A673 (cell line): ENCODE data around the gene ZNF763. TPM values are rescaled to one million over a fixed set of nuclear protein-coding genes. Genes with fewer than 3 reads are reported as not detected.
A peak's percentile ranks its signal among the peaks of the same experiment; 100 is the strongest.

ENCODE experiments used
- Bru-seq: library from RNA; stranded (reverse); fragments of 400-500 nt; gene quantifications from one replicate; lab custom pipeline; 2021; lab: Mats Ljungman, UMichigan
- BruChase-seq, 2 experiments: library from RNA; stranded (reverse); fragments of 400-500 nt; gene quantifications; one replicate each; lab custom pipeline; 2021; lab: Mats Ljungman, UMichigan
- BruUV-seq: library from RNA; stranded (reverse); fragments of 400-500 nt; replicated peaks from 2 replicates; lab custom pipeline; 2021; lab: Mats Ljungman, UMichigan
- CTCF ChIA-PET: fragments of 300-600 bp; sonication (Branson Sonifier 250); formaldehyde crosslinking; loops from one replicate; lab custom pipeline; 2022; ENCODE audit warnings: antibody characterized with exemption; lab: Charles Lee
- POLR2A ChIA-PET: fragments of 300-600 bp; sonication (Branson Sonifier 250); formaldehyde crosslinking; loops from one replicate; lab custom pipeline; 2022; ENCODE audit warnings: antibody characterized with exemption; ENCODE audit not compliant: low non-redundant PET; lab: Charles Lee
- DNase-seq: peaks from one replicate; pipeline ENCODE4 v3.0.0-alpha.2; 2015; ENCODE audit warnings: low spot score
- H3K27ac ChIP-seq: fragments of 200-600 bp; sonication (generic); 2 replicates; pipeline ENCODE4 v1.5.1; 2016; ENCODE audit warnings: mixed run types, low read depth, mild to moderate bottlenecking, mixed read lengths, antibody characterized with exemption, low read length; ENCODE audit not compliant: poor library complexity, severe bottlenecking
- H3K27me3 ChIP-seq: fragments of 200-600 bp; sonication (generic); replicated peaks from 2 replicates; pipeline ENCODE4 v1.6.1; 2017; ENCODE audit warnings: mixed run types, low read depth, mild to moderate bottlenecking, mixed read lengths, antibody characterized with exemption, low read length; ENCODE audit not compliant: insufficient read depth, poor library complexity
- H3K36me3 ChIP-seq: fragments of 200-600 bp; sonication (generic); 2 replicates; pipeline ENCODE4 v1.6.1; 2016; ENCODE audit warnings: mixed run types, mild to moderate bottlenecking, mixed read lengths, antibody characterized with exemption, low read length; ENCODE audit not compliant: insufficient read depth, poor library complexity, severe bottlenecking
- H3K4me1 ChIP-seq: fragments of 200-600 bp; sonication (generic); 2 replicates; pipeline ENCODE4 v1.6.1; 2017; ENCODE audit warnings: mixed run types, mild to moderate bottlenecking, mixed read lengths, antibody characterized with exemption, low read length; ENCODE audit not compliant: insufficient read depth, poor library complexity, severe bottlenecking
- H3K4me3 ChIP-seq: fragments of 200-600 bp; sonication (generic); 2 replicates; pipeline ENCODE4 v1.5.1; 2016; ENCODE audit warnings: low read depth, mixed run types, mild to moderate bottlenecking, mixed read lengths, low read length; ENCODE audit not compliant: poor library complexity, severe bottlenecking
- H3K9me3 ChIP-seq: fragments of 200-600 bp; sonication (generic); 2 replicates; pipeline ENCODE4 v1.6.1; 2016; ENCODE audit warnings: mixed run types, low read depth, mild to moderate bottlenecking, mixed read lengths, antibody characterized with exemption, low read length; ENCODE audit not compliant: poor library complexity, severe bottlenecking
- EZH2 ChIP-seq: fragments of 200-600 bp; sonication (generic); IDR thresholded peaks from 2 replicates; pipeline ENCODE4 v1.6.1; 2017; ENCODE audit warnings: borderline replicate concordance, low read depth, mild to moderate bottlenecking, mixed read lengths, antibody characterized with exemption, low read length; ENCODE audit not compliant: poor library complexity, severe bottlenecking
- intact Hi-C: fragments of 100-400 bp; cut with micrococcal nuclease; formaldehyde crosslinking; loops from one replicate; pipeline ENCODE4 v1.10.0; 2022; ENCODE audit not compliant: unreplicated experiment
- long read RNA-seq: library from polyadenylated mRNA; stranded (forward); transcript quantifications from one replicate; pipeline ENCODE4 v2.0.0, GENCODE V29; 2022
- total RNA-seq: library from RNA; stranded (reverse); gene quantifications from 2 replicates; pipeline ENCODE4 v1.2.3, GENCODE V29; 2021
- TF ChIP-seq, protein P1 (sequence below): fragments of 300-800, 200-600 bp; sonication (generic); conservative IDR thresholded peaks from 2 replicates; pipeline ENCODE4 v1.5.1; 2017; ENCODE audit warnings: low read depth, mild to moderate bottlenecking, antibody characterized with exemption, low read length, moderate library complexity, mixed read lengths

The ZNF763 gene
- total RNA-seq: 0.24 TPM in 1 of 2 replicates, not detected in the other
- Bru-seq, nascent RNA: percentile 28 among the genes with signal in this experiment
- percentile 32 among the genes with signal in this experiment for BruChase-seq, experiment 1, labeled RNA remaining after a 2-hour chase
- BruChase-seq, experiment 2, labeled RNA remaining after a 6-hour chase: percentile 16 among the genes with signal in this experiment
- long read RNA-seq, partial matches to known transcripts: 1 of 1 reads
- long read RNA-seq, other reads (novel, unspliced or antisense): 0 of 1 reads

DNA sequence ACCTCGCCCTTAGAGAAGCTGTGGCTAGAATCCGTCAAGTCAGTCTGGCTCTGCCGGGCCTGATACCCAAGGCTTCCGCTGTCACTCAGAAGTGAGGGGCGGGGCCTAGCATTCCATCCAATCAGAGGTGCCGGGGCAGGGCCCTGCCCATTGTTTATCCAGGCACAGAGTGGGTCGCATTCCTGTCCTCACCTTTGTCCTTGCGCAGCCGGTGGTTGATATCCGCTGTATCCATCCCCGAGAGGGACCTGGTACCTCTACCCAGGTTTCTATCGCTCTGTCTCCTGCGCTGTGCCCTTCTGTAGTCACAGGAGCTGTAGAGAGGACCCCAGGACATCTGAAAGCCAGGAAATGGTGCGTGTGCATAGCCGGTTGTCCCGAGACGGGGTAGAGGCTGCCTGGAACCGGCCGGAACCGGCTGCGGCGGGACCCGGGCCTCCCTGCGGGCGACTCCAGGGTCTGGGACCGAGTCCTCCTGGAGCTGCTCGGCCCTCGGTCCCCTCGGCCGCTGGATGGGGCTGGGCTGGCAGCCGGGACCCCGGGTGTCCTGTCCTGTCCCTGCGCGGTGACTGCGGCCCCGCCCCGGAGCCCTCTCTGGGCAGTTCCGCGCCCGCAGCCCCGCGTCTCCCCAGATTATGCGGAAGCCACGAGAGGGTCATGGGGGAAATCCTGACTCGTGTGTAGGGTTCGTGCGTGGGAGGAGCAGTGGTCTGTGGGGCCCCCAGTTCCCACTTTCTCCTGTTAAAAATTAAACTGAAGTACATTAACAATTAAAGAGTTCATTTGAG lies at the start of gene ZNF763:
ZNF763 (plus strand) TSS at position 183 of the 788 bp plus-strand sequence; CDS start at position 352, 169 bp downstream.
- CTCF ChIA-PET: interaction anchor here (0.5 to 1.7 kb wide), 6 partner anchors 9 to 175 kb away, joined by 3 to 7 read pairs (median 4); partner anchors contain the start of gene ZNF20
- POLR2A ChIA-PET: no interaction called here
- Histone ChIP-seq H3K36me3 (no peaks in the 10 kb centered on the region), H3K4me3 (peak within 1 kb of the TSS; percentile 48), H3K9me3 (no peaks in the 10 kb centered on the region), H3K4me1 (peaks cover 7% of the 10 kb centered on the region), H3K27me3 (no peaks in the 10 kb centered on the region), H3K27ac (no peak within 1 kb of the TSS)
- TF ChIP-seq, protein P1, sequence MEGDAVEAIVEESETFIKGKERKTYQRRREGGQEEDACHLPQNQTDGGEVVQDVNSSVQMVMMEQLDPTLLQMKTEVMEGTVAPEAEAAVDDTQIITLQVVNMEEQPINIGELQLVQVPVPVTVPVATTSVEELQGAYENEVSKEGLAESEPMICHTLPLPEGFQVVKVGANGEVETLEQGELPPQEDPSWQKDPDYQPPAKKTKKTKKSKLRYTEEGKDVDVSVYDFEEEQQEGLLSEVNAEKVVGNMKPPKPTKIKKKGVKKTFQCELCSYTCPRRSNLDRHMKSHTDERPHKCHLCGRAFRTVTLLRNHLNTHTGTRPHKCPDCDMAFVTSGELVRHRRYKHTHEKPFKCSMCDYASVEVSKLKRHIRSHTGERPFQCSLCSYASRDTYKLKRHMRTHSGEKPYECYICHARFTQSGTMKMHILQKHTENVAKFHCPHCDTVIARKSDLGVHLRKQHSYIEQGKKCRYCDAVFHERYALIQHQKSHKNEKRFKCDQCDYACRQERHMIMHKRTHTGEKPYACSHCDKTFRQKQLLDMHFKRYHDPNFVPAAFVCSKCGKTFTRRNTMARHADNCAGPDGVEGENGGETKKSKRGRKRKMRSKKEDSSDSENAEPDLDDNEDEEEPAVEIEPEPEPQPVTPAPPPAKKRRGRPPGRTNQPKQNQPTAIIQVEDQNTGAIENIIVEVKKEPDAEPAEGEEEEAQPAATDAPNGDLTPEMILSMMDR: no peak
- TF ChIP-seq EZH2: no peak
- BruUV-seq: no TSS peak
- intact Hi-C loops: loop anchor here (2.0 kb wide), 1 partner anchor 176 kb away; the partner anchor contains the start of gene ZNF20
- peak; percentile 86 for DNase-seq

DNA sequence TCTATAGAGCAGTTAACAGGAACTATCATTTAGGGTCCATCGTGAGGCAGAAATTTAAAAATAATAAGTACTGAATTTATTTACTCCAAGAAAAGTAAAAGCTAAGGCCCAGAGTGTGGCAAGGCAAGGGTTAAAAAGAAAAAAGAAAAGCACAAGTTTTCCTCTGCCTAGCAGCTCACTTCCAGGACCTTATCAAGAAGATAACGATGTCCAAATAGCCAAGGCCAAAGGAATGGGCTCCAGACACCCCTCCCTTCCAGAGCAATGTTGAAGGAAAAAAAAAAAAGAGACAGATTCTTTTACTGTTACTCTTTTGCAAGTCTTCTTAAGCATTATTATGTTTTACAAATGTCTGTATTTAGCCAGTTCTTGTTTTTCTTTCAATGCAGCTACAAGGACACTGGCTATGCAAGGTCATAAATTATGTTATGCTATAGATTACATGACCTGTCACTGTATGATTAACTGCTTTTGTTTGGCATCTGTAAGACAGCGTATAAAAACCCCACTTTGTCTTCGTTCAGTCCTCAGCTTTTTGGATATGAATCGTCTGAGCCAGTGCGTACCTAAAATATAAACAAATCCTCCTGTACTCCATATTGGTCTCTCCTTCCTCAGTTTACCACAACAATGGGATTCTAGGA lies 42.9 kb upstream of the ZNF763 start:
- TF ChIP-seq, protein P1: no peak
- TF ChIP-seq EZH2: no peak
- BruUV-seq: no TSS peak
- Histone ChIP-seq H3K27ac (no peak overlapping the region), H3K4me1 (no peaks in the 10 kb centered on the region), H3K27me3 (no peaks in the 10 kb centered on the region), H3K4me3 (no peak overlapping the region), H3K36me3 (no peaks in the 10 kb centered on the region), H3K9me3 (no peaks in the 10 kb centered on the region)
- intact Hi-C loops: no loop called here
- DNase-seq: no peak
- POLR2A ChIA-PET: no interaction called here
- CTCF ChIA-PET: interaction anchor here (1.1 kb wide), 1 partner anchor 222 kb away, joined by 7 read pairs; no protein-coding TSS in a partner anchor
